HG03025 (cell line): ENCODE data around the gene TMEM222.
"Not testable (repeated sequence)": the region's sequence is repeated elsewhere in the genome, so short reads cannot be mapped to it uniquely, and the experiment has no call there.

Experiments
- ATAC-seq: cut with Tn5 transposase; IDR thresholded peaks from one replicate; pipeline ENCODE4 v1.9.1; 2021; ENCODE audit warnings: mild to moderate bottlenecking, moderate library complexity; ENCODE audit not compliant: unreplicated experiment, low FRiP score

TMEM222 gene

DNA sequence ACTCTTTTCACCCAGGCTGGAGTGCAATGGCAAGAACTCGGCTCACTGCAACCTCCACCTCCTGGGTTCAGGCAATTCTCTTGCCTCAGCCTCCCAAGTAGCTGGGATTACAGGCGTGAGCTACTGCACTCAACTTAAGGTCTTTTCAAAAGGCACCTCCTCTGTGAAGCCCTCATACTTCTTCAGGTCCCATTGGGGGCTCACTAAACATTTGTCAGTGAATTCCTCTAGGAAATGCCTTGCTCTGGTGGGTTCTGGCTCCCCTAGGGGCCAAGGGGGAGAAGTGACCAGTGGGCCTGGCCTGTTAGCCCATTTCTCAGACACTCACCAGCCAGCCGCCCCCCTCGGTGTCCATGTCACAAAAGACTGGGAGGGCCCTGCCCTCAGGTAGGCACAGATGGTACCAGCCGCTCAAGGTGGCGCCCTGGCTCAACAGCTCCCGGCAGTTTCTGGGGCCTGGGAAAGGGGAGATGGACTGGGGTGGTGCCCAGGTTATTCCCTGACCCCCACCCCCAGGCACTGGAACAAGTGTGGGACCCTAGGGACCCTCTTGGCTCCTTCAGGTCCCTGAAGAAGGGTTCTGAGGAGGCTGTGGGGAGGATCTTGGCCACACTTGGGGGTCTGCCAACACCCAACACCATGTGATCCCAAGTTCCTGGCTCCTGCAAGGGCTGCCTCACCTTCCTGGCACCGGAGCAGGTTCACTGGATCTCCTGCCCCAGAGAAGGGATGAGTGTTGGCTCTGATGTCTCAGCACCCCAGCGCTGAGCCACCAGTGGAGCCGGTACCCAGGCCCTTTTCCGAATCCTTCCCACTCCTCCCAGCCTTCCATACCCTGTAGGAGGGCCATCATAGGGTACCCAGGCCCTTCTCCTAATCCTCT is 51.1 kb downstream of the TMEM222 start:
- ATAC-seq = no peak

- no peak for ATAC-seq
Measured at GRCh38 chr1:27374362-27375086, 52.6 kb downstream of the TMEM222 start, which contains the start of gene FCN3. TSS of gene FCN3 (minus strand) at chr1:27374824. CDS start at chr1:27374818, 6 bp downstream.

- no peak for ATAC-seq
Measured at GRCh38 chr1:27377760-27378495, 56.0 kb downstream of the TMEM222 start.

DNA sequence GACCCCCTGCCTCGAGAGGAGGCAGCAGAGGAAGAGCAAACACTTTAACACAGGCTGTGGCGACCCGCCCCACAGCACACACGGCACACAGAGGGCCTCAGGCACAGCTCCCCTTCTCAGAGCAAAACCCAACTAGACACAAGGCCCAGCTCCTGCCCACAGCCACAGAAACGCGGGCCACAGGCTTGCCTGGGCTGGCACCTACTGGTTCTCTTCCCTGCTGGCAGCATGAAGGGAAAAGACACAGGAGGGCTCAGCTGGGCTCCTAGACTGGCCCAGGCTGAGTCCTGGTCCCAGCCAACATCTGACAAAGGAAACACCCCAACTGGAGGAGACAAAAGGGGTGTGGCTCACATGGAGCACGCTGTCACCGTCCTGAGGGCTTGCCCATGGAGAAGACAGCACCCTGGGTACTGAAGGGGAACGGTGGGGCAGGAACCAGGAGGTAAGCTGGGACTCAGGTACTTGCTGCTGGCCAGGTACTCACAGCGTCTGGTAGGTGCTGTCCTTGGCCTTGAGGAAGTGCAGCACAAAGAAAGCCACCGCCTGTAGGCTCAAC is 57.7 kb downstream of the TMEM222 start:
- no peak for ATAC-seq

GRCh38 chr1:27380224-27380623 is 58.3 kb downstream of the TMEM222 start:
- ATAC-seq = no peak

DNA sequence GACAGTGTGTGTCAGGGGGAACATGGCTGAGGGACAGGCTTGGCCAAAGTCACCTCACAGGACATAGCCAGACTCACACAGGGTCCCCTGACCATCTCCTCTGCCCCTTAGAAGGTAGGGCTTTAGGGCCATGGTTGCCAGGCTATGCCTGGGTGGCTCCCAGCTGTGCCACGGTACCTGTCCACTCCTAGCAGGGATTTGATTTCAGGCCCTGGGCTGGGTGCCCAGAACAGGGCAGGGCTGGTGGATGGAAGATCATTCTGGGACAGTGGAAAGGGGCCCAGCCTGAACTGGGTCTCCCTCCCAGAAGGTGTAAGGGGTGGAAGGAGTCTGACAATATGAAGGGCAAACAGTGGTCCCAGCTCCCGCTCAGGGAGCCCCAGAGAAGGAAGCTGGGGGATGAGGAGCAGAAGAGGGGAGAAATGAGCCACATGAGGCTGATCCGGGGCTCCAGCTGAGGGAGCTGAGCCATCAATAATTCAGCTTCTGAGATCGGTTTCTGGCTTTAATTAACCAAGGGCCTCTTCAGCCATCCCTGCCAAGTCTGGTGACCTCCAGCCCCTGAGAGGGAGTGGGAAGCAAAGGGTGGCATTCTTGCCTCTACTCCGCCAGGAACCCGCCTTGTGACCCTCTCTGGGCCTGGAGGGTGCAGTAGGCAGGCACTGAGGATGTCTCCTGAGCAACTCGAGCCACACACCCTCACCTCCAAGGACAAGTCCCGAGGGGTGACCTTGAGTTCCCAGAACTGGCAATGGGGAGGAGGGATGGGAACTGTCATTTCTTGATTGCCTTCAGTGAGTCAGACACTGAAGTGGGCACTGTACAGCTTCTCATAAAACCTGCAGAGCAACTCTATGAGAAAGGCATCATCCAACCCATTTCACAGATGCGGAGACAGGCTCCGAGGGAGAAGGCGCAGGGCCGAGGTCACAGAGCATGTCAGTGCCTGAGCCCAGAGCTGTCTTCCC is 59.1 kb downstream of the TMEM222 start:
- ATAC-seq = no peak

GRCh38 chr1:27381969-27382762 is 60.2 kb downstream of the TMEM222 start:
- ATAC-seq = no peak

DNA sequence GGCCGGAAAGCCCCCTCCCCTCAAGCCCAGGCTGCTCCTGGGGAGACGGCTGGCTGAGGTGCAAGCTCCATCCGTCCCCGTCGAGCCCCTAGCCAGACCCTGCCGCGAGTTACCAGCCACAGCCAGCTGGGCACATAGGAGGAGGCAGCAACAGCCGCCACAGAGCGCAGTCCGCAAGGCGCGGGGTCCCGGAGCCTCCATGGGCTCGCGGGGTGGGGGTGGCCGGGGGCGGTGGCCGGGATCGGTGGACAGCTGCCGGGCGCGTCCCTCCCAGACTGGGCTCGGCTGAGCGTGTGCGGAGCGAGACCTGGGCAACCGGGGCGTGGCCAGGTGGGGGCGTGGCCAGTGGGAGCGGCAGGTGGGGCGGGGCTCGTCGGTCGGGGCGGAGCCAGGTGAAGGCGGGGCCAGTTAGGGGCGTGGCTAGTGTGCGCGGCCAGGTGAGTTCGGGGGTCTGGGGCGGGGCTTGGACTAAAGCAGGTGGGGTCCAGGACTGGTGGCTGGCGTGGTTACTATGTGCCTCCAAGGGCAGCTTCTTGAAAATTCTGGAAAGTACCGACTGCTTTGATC is 61.2 kb downstream of the TMEM222 start, which contains the start of gene CD164L2:
Gene CD164L2 (minus strand): TSS at position 295 of the 567 bp plus-strand sequence. CDS start 94 bp downstream, at position 201.
- ATAC-seq = no peak

DNA sequence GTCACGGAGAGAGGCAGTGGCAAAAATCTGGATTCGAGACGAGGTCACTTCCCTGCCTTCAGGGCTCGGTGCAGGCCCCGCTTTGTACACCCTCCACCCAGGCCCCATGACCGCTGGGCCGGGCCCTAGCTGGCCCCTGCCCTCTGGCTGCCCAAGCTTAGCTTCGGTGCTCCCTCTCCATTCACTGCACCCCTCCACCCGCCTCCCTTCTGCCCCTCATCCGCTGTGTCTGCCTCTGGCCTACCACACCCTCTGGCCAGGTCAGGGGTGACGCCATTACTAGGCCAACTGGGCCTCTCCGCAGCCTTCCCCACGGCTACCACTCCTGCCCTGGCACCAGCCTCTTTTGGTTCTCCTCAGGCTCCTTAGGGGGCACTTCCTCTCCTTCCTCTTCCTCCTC is 61.7 kb downstream of the TMEM222 start:
- no peak for ATAC-seq

GRCh38 chr1:27384797-27385196 is 62.8 kb downstream of the TMEM222 start:
- ATAC-seq = not testable (repeated sequence)
